H1 (cell line): Measurements from ENCODE around the gene PGLYRP1. TPM values are rescaled to one million over a fixed set of nuclear protein-coding genes. Genes with fewer than 3 reads are reported as not detected.
A peak's percentile ranks its signal among the peaks of the same experiment; 100 is the strongest.

Experiments
- CTCF ChIA-PET: fragments of 300-600 bp; sonication (Branson Sonifier 250); formaldehyde crosslinking; loops from one replicate; lab custom pipeline; 2021; ENCODE audit not compliant: partially characterized antibody; lab: Charles Lee
- POLR2A ChIA-PET: fragments of 300-600 bp; sonication (Branson Sonifier 250); formaldehyde crosslinking; loops from one replicate; lab custom pipeline; 2021; ENCODE audit warnings: inconsistent platforms; ENCODE audit not compliant: partially characterized antibody; lab: Charles Lee
- DNase-seq, 2 experiments: peaks; one replicate each; pipeline versions ENCODE4 v3.0.0 to v3.0.0-alpha.2; 2010 to 2022; ENCODE audit warnings: low spot score in 2 of 2, low read depth in 1 of 2, mixed read lengths in 1 of 2
- FAIRE-seq: peaks from 2 replicates; lab custom pipeline; 2011; peaks lifted over from hg19 to GRCh38; lab: Jason Lieb, UNC
- H2AFZ ChIP-seq: 2 replicates; pipeline ENCODE4 v1.8.1; 2012; ENCODE audit warnings: low read length, inconsistent platforms
- H2AK5ac ChIP-seq: 2 replicates; pipeline ENCODE4 v1.6.1; 2013; ENCODE audit warnings: low read depth, low read length
- H2BK120ac ChIP-seq: replicated peaks from 2 replicates; pipeline ENCODE3; 2013; ENCODE audit warnings: low read depth, low read length, inconsistent platforms
- H2BK12ac ChIP-seq: 2 replicates; pipeline ENCODE4 v1.6.1; 2013; ENCODE audit warnings: low read depth, low read length
- H2BK15ac ChIP-seq: 2 replicates; pipeline ENCODE4 v1.6.1; 2013; ENCODE audit warnings: low read length
- H2BK20ac ChIP-seq: 2 replicates; pipeline ENCODE4 v1.6.1; 2013; ENCODE audit warnings: low read length
- H2BK5ac ChIP-seq: 2 replicates; pipeline ENCODE4 v1.6.1; 2013; ENCODE audit warnings: low read depth, low read length
- H3K14ac ChIP-seq: 2 replicates; pipeline ENCODE4 v1.6.1; 2013; ENCODE audit warnings: inconsistent platforms; ENCODE audit not compliant: insufficient read length
- H3K18ac ChIP-seq: 2 replicates; pipeline ENCODE4 v1.6.1; 2013; ENCODE audit warnings: low read length; ENCODE audit errors: extremely low read depth
- H3K23ac ChIP-seq: 2 replicates; pipeline ENCODE4 v1.6.1; 2013; ENCODE audit warnings: inconsistent platforms; ENCODE audit not compliant: insufficient read length
- H3K23me2 ChIP-seq: 2 replicates; pipeline ENCODE4 v1.6.1; 2013; ENCODE audit warnings: low read depth, low read length
- H3K27ac ChIP-seq: 2 replicates; pipeline ENCODE4 v1.6.1; 2011; ENCODE audit warnings: low read depth, low read length, inconsistent platforms
- H3K27me3 ChIP-seq, 4 experiments: replicated peaks in 1 of 4; 1 replicate in 1 of 4; 2 replicates in 3 of 4; pipeline versions ENCODE4 v1.6.1 to v1.8.1; 2011 to 2013; ENCODE audit warnings: low read length in 3 of 4, mild to moderate bottlenecking in 3 of 4, inconsistent platforms in 2 of 4, mixed read lengths in 2 of 4, moderate library complexity in 1 of 4; ENCODE audit not compliant: control insufficient read depth in 3 of 4, insufficient read depth in 3 of 4; ENCODE audit errors: extremely low read depth in 1 of 4
- H3K36me3 ChIP-seq, 4 experiments: 2 replicates each; pipeline versions ENCODE4 v1.6.1 to v1.8.1; 2011 to 2013; ENCODE audit warnings: mild to moderate bottlenecking in 4 of 4, low read length in 3 of 4, moderate library complexity in 2 of 4, control low read depth in 1 of 4, inconsistent platforms in 1 of 4; ENCODE audit not compliant: insufficient read depth in 4 of 4, control insufficient read depth in 2 of 4
- H3K4ac ChIP-seq: replicated peaks from 2 replicates; pipeline ENCODE3; 2013; ENCODE audit warnings: low read length, low read depth, mixed read lengths, inconsistent platforms; ENCODE audit not compliant: insufficient read length
- H3K4me1 ChIP-seq, 4 experiments: replicated peaks in 1 of 4; 1 replicate in 1 of 4; 2 replicates in 3 of 4; pipeline versions ENCODE4 v1.6.1 to v1.8.1; 2011 to 2013; ENCODE audit warnings: low read length in 3 of 4, inconsistent platforms in 2 of 4, mixed read lengths in 1 of 4; ENCODE audit not compliant: insufficient read depth in 4 of 4, control insufficient read depth in 3 of 4
- H3K4me2 ChIP-seq, 2 experiments: 2 replicates each; pipeline versions ENCODE4 v1.6.1 to v1.8.1; 2011 to 2013; ENCODE audit warnings: low read depth in 2 of 2, low read length in 2 of 2, control low read depth in 1 of 2, inconsistent platforms in 1 of 2, mild to moderate bottlenecking in 1 of 2; ENCODE audit not compliant: insufficient read depth in 1 of 2
- H3K4me3 ChIP-seq, 4 experiments: fragments of 200-600, 300-600 bp in 1 of 4; sonication (generic), shearing (Covaris generic), sonication (Bioruptor Twin) in 1 of 4; 2 replicates each; pipeline versions ENCODE4 v1.5.1 to v1.8.1; 2011 to 2016; ENCODE audit warnings: low read length in 4 of 4, low read depth in 3 of 4, control low read depth in 2 of 4, inconsistent platforms in 2 of 4, mild to moderate bottlenecking in 2 of 4, mixed read lengths in 1 of 4, moderate library complexity in 1 of 4; ENCODE audit not compliant: insufficient read depth in 2 of 4; ENCODE audit errors: extremely low read depth in 1 of 4
- H3K56ac ChIP-seq: replicated peaks from 2 replicates; pipeline ENCODE3; 2013; ENCODE audit warnings: low read depth, mild to moderate bottlenecking, mixed read lengths, low read length, inconsistent platforms; ENCODE audit not compliant: insufficient read length
- H3K79me1 ChIP-seq: 2 replicates; pipeline ENCODE4 v1.6.1; 2013; ENCODE audit warnings: low read depth, low read length, control low read depth
- H3K79me2 ChIP-seq, 2 experiments: 2 replicates each; pipeline versions ENCODE4 v1.6.1 to v1.8.1; 2012 to 2013; ENCODE audit warnings: low read length in 2 of 2, mild to moderate bottlenecking in 2 of 2, inconsistent platforms in 1 of 2; ENCODE audit not compliant: insufficient read depth in 2 of 2, control insufficient read depth in 1 of 2
- H3K9ac ChIP-seq, 4 experiments: replicated peaks in 1 of 4; 1 replicate in 1 of 4; 2 replicates in 3 of 4; pipeline versions ENCODE4 v1.6.1 to v1.8.1; 2011 to 2013; ENCODE audit warnings: low read depth in 3 of 4, low read length in 3 of 4, control low read depth in 2 of 4, mild to moderate bottlenecking in 2 of 4, moderate library complexity in 2 of 4, inconsistent platforms in 1 of 4; ENCODE audit errors: extremely low read depth in 1 of 4
- H3K9me3 ChIP-seq, 2 experiments: 2 replicates each; pipeline versions ENCODE4 v1.6.1 to v1.8.1; 2012 to 2013; ENCODE audit warnings: mild to moderate bottlenecking in 2 of 2, moderate library complexity in 2 of 2, control low read depth in 1 of 2, inconsistent platforms in 1 of 2, low read depth in 1 of 2, low read length in 1 of 2, mixed read lengths in 1 of 2; ENCODE audit not compliant: insufficient read depth in 2 of 2
- H4K20me1 ChIP-seq, 2 experiments: replicated peaks in 1 of 2; 2 replicates each; pipeline versions ENCODE3 to v1.8.1; 2011 to 2013; ENCODE audit warnings: inconsistent platforms in 2 of 2, low read length in 2 of 2, mild to moderate bottlenecking in 1 of 2; ENCODE audit not compliant: insufficient read depth in 2 of 2, control insufficient read depth in 1 of 2
- H4K5ac ChIP-seq: 2 replicates; pipeline ENCODE4 v1.6.1; 2013; ENCODE audit warnings: low read length, low read depth, mixed read lengths, inconsistent platforms; ENCODE audit not compliant: insufficient read length
- H4K8ac ChIP-seq: 2 replicates; pipeline ENCODE4 v1.8.0; 2013; ENCODE audit warnings: mild to moderate bottlenecking, moderate library complexity, low read length, inconsistent platforms; ENCODE audit not compliant: insufficient read depth; ENCODE audit errors: extremely low read depth
- H4K91ac ChIP-seq: replicated peaks from 2 replicates; pipeline ENCODE3; 2013; ENCODE audit warnings: low read length, mixed read lengths, inconsistent platforms; ENCODE audit not compliant: insufficient read length
- ATF2 ChIP-seq: IDR thresholded peaks from 2 replicates; pipeline ENCODE4 v1.6.1; 2012; ENCODE audit warnings: low read length, inconsistent platforms
- BACH1 ChIP-seq: IDR thresholded peaks from 2 replicates; pipeline ENCODE4 v1.6.1; 2012; ENCODE audit warnings: low read length, improper control_type of control experiment
- BRCA1 ChIP-seq: IDR thresholded peaks from 2 replicates; pipeline ENCODE4 v1.6.1; 2012; ENCODE audit warnings: low read depth, low read length, improper control_type of control experiment
- EP300 ChIP-seq, 2 experiments: IDR thresholded peaks; 1 replicate in 1 of 2; 2 replicates in 1 of 2; pipeline ENCODE4 v1.6.1; 2011 to 2012; ENCODE audit warnings: low read depth in 2 of 2, low read length in 2 of 2, mild to moderate bottlenecking in 2 of 2, borderline replicate concordance in 1 of 2, inconsistent platforms in 1 of 2, moderate library complexity in 1 of 2
- GABPA ChIP-seq: IDR thresholded peaks from 2 replicates; pipeline ENCODE4 v1.6.1; 2011; ENCODE audit warnings: mild to moderate bottlenecking, low read length, moderate library complexity, borderline replicate concordance; ENCODE audit not compliant: insufficient read depth
- JUND ChIP-seq: IDR thresholded peaks from 2 replicates; pipeline ENCODE4 v1.6.1; 2011; ENCODE audit warnings: mild to moderate bottlenecking, improper control_type of control experiment, low read length
- SIN3A ChIP-seq, 2 experiments: IDR thresholded peaks in 1 of 2; conservative IDR thresholded peaks in 1 of 2; 2 replicates each; pipeline ENCODE4 v1.6.1; 2011 to 2012; ENCODE audit warnings: low read length in 2 of 2, improper control_type of control experiment in 1 of 2, low read depth in 1 of 2, mild to moderate bottlenecking in 1 of 2
- SP1 ChIP-seq: IDR thresholded peaks from 2 replicates; pipeline ENCODE4 v1.6.1; 2011; ENCODE audit warnings: low read depth, low read length
- TAF1 ChIP-seq: IDR thresholded peaks from 2 replicates; pipeline ENCODE4 v1.6.1; 2011; ENCODE audit warnings: mild to moderate bottlenecking, low read depth, low read length
- TBP ChIP-seq: IDR thresholded peaks from 2 replicates; pipeline ENCODE4 v1.6.1; 2011; ENCODE audit warnings: low read depth, low read length, improper control_type of control experiment
- TCF12 ChIP-seq: IDR thresholded peaks from 2 replicates; pipeline ENCODE4 v1.6.1; 2011; ENCODE audit warnings: low read depth, mild to moderate bottlenecking, low read length
- ZNF274 ChIP-seq: IDR thresholded peaks from 2 replicates; pipeline ENCODE4 v1.7.0; 2012; ENCODE audit warnings: low read length, borderline replicate concordance; ENCODE audit errors: extremely low read depth
- WGBS, 2 experiments: shearing (Covaris generic) in 1 of 2; methylation state at CpG; one replicate each; pipeline versions ENCODE4 v1.1.6 to v1.1.7; 2013 to 2015; ENCODE audit warnings: low lambda C conversion rate in 2 of 2, mixed read lengths in 2 of 2, inconsistent platforms in 1 of 2, low coverage in 1 of 2, missing lambda C conversion rate in 1 of 2; ENCODE audit not compliant: insufficient replicate concordance in 2 of 2, insufficient coverage in 1 of 2, insufficient read length in 1 of 2; ENCODE audit errors: extremely low coverage in 1 of 2, missing lambda C conversion rate in 1 of 2; 5-methylcytosine and 5-hydroxymethylcytosine counted together
- polyA plus RNA-seq, 7 experiments: library from polyadenylated mRNA; depleted of rRNA in 3 of 7; stranded (reverse) in 5 of 7; unstranded in 2 of 7; fragments of >200 nt in 5 of 7; fragments of 200-250 nt in 2 of 7; gene quantifications; 1 replicate in 5 of 7; 2 replicates in 1 of 7; 4 replicates in 1 of 7; pipeline versions ENCODE4 v1.2.1 to v1.2.3, GENCODE V29; 2011 to 2013; ENCODE audit warnings: missing spikeins in 2 of 7, mixed read lengths in 2 of 7
- total RNA-seq: library from RNA; stranded (reverse); fragmentation: NEBNext Ultra II Directional; extraction: Animal tissue kit (Norgen Biotek cat#: 25700); gene quantifications from 2 replicates; pipeline ENCODE4 v1.2.1, GENCODE V29; 2021

The PGLYRP1 gene
- total and polyA plus RNA-seq, 2 of the 8 experiments (the other 6 are each of a cell fraction or from before 2014, with no cell fraction given) = not detected

DNA sequence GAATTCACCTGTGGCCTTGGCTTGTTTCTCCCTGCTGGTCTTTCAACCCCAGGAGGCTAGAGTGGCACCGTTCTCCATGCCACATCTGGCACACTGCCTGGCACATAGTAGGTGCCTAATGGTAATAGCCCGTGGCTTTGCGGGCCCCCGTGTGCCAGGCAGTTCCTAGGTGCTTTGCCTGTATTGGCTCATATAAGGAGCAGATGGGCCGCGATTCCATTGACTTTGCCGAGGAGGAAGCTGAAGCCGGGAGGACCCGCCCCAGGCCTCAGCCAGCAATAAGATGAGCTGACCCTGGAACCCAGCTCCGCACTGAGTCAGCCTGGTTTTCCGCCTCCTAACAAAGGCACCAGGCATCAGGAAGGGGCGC, 807 bp downstream of the PGLYRP1 start:
- Histone ChIP-seq H2BK120ac (no peak overlapping the region), H2BK15ac (peak overlapping the region; percentile 12; the same call in 1 of the 2 replicates), H4K8ac (peak overlapping the region; percentile 91; the same call in 1 of the 2 replicates), H3K79me1 (no peaks in the 10 kb centered on the region), H3K4me2 (no peak overlapping the region; a peak in 1 of 4 replicates), H3K4me1 (peaks cover 0 to 14% (median 8%) of the 10 kb centered on the region in 4 experiments; a peak in 6 of 7 replicates), H3K56ac (no peak overlapping the region), H3K23me2 (no peaks in the 10 kb centered on the region), H2AFZ (no peak overlapping the region), H3K4me3 (no peak overlapping the region), H2BK5ac (no peak overlapping the region), H3K27me3 (0 out of 7 replicates have a peak, but pooled peaks cover 0 to 2% (median 0%) of the 10 kb centered on the region in 4 experiments), H3K27ac (no peak overlapping the region), H3K9ac (no peak overlapping the region; a peak in 1 of 7 replicates), H2BK20ac (no peak overlapping the region), H3K18ac (no peak overlapping the region), H3K14ac (no peak overlapping the region), H2BK12ac (0 out of 2 replicates have a peak overlapping the region, but pooled peaks have one; percentile 9), H3K23ac (no peak overlapping the region), H4K91ac (no peak overlapping the region), H2AK5ac (no peak overlapping the region), H3K9me3 (no peaks in the 10 kb centered on the region), H3K79me2 (no peaks in the 10 kb centered on the region), H4K5ac (no peak overlapping the region), H3K36me3 (no peaks in the 10 kb centered on the region; a peak in 2 of 8 replicates), H4K20me1 (peaks cover 2% of the 10 kb centered on the region in 2 experiments), H3K4ac (no peak overlapping the region)
- ChIA-PET POLR2A (interaction anchor here (1.0 to 2.7 kb wide), 7 partner anchors 11 to 361 kb away, joined by 3 to 7 read pairs (median 4); no protein-coding TSS in a partner anchor), CTCF (interaction anchor here (0.6 to 17.0 kb wide), 12 partner anchors 11 to 243 kb away, joined by 3 to 250 read pairs (median 4); no protein-coding TSS in a partner anchor)
- no peak for FAIRE-seq
- no peak for DNase-seq
- 87% methylated on average over 12 of the region's 12 CpGs; no CpG with 5 or more reads in 1 of the 2 experiments for WGBS, 2 experiments
- no peak for TF ChIP-seq TCF12
- no peak for TF ChIP-seq ATF2
- TF ChIP-seq SIN3A (conservative IDR thresholded peaks at IDR 0.05 in 1 of 2, IDR thresholded peaks at IDR 0.05 in 1 of 2; ENCODE audit: low read depth in 1 of 2, low read length in 2 of 2) = no peak
- TF ChIP-seq BACH1 = no peak
- no peak for TF ChIP-seq TAF1
- no peak for TF ChIP-seq EP300 (IDR thresholded peaks at IDR 0.05; ENCODE audit: borderline replicate concordance in 1 of 2, low read depth in 2 of 2, low read length in 2 of 2)
- TF ChIP-seq ZNF274 = no peak
- TF ChIP-seq TBP = no peak
- TF ChIP-seq SP1 = no peak
- TF ChIP-seq GABPA = no peak
- TF ChIP-seq JUND = no peak
- TF ChIP-seq BRCA1 = no peak
